PFSK-1 (cell line): Measurements from ENCODE around the gene STIM2.

Experiments
- FOXP2 ChIP-seq: optimal IDR thresholded peaks from 2 replicates; pipeline ENCODE3; 2011; ENCODE audit warnings: borderline replicate concordance, control low read depth, inconsistent platforms; ENCODE audit not compliant: insufficient read depth; ENCODE audit errors: extremely low read length, extremely low read depth
- POLR2AphosphoS5 ChIP-seq: IDR thresholded peaks from 2 replicates; pipeline ENCODE4 v1.6.1; 2012; ENCODE audit warnings: low read depth, mild to moderate bottlenecking, control low read depth, low read length, moderate library complexity
- SIN3A ChIP-seq: IDR thresholded peaks from 2 replicates; pipeline ENCODE4 v1.6.1; 2012; ENCODE audit warnings: mild to moderate bottlenecking, low read length, moderate library complexity, borderline replicate concordance; ENCODE audit not compliant: insufficient read depth
- TAF1 ChIP-seq: IDR thresholded peaks from 2 replicates; pipeline ENCODE4 v1.6.1; 2012; ENCODE audit warnings: low read length, control low read depth, borderline replicate concordance; ENCODE audit not compliant: insufficient read depth
- TF ChIP-seq, protein P1 (sequence below), 2 experiments: IDR thresholded peaks; 2 replicates each; pipeline versions ENCODE4 v1.6.1 to v1.8.0; 2011 to 2012; ENCODE audit warnings: low read depth in 2 of 2, low read length in 2 of 2, control low read depth in 1 of 2, inconsistent platforms in 1 of 2, mild to moderate bottlenecking in 1 of 2, moderate library complexity in 1 of 2; ENCODE audit not compliant: insufficient read depth in 1 of 2

Gene STIM2

DNA sequence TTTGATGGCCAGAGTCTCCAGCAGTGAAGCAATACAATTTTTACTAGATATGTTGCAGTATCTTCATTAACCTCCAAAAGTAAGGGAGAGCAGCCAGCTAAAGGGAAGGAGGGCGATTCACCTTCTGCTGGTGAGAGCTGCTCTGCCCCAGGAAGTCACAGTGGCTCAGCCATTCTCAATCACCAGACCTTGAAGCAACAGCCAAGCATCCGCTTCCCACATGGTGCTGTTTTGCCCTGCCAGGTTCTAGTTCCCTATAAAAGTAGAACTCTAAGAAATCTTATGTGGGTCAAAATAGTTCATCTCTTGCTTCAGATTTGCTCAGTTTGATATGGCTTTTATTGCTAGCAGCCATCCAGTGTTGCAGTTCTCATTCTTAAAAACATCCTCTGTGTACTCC, 166.8 kb downstream of the STIM2 start:
- TF ChIP-seq FOXP2, result no peak
- TF ChIP-seq POLR2AphosphoS5, result no peak
- TF ChIP-seq, protein P1, sequence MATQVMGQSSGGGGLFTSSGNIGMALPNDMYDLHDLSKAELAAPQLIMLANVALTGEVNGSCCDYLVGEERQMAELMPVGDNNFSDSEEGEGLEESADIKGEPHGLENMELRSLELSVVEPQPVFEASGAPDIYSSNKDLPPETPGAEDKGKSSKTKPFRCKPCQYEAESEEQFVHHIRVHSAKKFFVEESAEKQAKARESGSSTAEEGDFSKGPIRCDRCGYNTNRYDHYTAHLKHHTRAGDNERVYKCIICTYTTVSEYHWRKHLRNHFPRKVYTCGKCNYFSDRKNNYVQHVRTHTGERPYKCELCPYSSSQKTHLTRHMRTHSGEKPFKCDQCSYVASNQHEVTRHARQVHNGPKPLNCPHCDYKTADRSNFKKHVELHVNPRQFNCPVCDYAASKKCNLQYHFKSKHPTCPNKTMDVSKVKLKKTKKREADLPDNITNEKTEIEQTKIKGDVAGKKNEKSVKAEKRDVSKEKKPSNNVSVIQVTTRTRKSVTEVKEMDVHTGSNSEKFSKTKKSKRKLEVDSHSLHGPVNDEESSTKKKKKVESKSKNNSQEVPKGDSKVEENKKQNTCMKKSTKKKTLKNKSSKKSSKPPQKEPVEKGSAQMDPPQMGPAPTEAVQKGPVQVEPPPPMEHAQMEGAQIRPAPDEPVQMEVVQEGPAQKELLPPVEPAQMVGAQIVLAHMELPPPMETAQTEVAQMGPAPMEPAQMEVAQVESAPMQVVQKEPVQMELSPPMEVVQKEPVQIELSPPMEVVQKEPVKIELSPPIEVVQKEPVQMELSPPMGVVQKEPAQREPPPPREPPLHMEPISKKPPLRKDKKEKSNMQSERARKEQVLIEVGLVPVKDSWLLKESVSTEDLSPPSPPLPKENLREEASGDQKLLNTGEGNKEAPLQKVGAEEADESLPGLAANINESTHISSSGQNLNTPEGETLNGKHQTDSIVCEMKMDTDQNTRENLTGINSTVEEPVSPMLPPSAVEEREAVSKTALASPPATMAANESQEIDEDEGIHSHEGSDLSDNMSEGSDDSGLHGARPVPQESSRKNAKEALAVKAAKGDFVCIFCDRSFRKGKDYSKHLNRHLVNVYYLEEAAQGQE (IDR thresholded peaks at IDR 0.05; ENCODE audit: insufficient read depth in 1 of 2, low read depth in 2 of 2, low read length in 2 of 2), result no peak
- no peak for TF ChIP-seq TAF1
- TF ChIP-seq SIN3A, result no peak

DNA sequence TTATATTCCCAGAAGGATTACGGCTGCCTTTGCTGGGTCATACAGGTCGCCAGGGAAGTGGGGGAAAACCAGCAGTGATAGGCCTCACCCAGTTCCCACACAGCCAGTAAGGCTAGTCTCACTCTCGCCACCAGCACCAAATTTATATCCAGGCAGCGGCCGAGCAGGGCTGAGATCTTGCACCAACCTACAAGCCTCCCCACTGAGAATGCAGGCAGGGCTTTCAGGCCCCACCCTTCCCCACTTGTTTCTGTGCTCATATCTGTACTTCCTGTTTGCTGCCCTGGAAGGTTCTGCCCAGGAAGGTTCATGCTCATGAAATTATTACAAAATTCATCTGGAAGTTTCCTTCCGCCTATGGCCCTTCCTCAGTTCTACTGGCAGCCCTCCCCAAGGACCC, 179.7 kb downstream of the STIM2 start:
- TF ChIP-seq SIN3A, result no peak
- no peak for TF ChIP-seq POLR2AphosphoS5
- TF ChIP-seq TAF1, result no peak
- TF ChIP-seq, protein P1 (IDR thresholded peaks at IDR 0.05; ENCODE audit: insufficient read depth in 1 of 2, low read depth in 2 of 2, low read length in 2 of 2), result no peak
- TF ChIP-seq FOXP2, result no peak

DNA sequence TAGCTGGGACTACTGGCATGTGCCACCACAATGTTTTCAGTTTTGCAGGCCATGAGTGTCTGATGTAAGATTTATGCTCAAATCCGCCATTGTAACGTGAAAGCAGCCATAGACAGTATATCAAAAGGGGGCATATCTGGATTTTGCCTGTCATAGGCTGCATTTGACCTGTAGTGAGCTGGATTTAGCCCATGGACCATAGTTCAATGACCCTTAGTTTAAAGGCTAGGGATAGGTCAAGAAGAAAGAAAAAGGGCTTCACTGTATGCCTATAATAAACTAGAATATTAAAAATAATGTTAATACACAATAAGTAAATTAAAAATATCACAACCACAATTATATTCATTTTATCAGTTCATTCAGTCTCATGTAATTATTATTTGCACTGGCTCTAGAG, 181.8 kb downstream of the STIM2 start:
- TF ChIP-seq POLR2AphosphoS5 (no peak), SIN3A (no peak), TAF1 (no peak), FOXP2 (no peak)
- TF ChIP-seq, protein P1 (IDR thresholded peaks at IDR 0.05; ENCODE audit: insufficient read depth in 1 of 2, low read depth in 2 of 2, low read length in 2 of 2), result no peak

DNA sequence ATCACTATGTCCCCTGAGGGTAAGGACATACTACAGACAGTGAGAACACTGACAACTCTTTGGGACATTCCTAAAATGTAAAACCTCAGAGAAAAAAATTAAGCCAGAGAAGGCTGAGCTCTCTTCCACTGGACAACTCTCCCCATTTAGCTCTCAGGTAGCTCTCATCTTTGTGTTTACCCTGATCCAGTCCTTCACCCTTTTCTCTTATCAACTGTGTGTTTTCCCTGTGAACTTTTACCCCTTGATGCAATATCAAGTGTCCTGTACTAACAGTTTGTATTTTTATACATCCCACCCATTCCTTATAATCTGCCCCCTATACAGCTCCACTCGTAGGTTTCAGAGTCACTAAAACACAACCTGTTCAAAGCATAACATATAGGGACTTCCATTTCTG, 182.6 kb downstream of the STIM2 start:
- TF ChIP-seq FOXP2 (no peak), SIN3A (no peak), TAF1 (no peak), POLR2AphosphoS5 (no peak)
- TF ChIP-seq, protein P1 (IDR thresholded peaks at IDR 0.05; ENCODE audit: insufficient read depth in 1 of 2, low read depth in 2 of 2, low read length in 2 of 2), result no peak

DNA sequence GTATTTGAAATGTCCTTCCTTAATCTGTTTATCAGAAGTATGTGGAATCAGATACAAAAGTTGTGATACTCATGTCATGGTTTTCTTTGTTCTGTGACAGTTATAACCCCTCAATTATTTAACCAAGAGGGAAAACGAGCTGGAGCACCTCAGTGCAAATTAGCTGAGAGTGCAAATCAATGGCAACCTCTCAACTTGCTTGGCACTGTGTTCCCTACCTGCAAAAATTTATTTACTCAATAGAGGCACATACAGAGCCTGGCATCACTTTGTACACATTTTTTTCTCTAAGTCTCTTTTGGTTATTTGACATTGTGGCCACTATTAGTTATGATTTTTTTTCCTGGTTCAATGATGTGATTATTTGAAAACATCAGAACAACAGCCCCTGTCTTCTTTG, 186.2 kb downstream of the STIM2 start:
- TF ChIP-seq SIN3A (no peak), POLR2AphosphoS5 (no peak), TAF1 (no peak), FOXP2 (no peak)
- TF ChIP-seq, protein P1 (IDR thresholded peaks at IDR 0.05; ENCODE audit: insufficient read depth in 1 of 2, low read depth in 2 of 2, low read length in 2 of 2), result no peak
